Kidney (tissue), 14 donors: Measurements from ENCODE around the gene SESN3. TPM values are rescaled to one million over a fixed set of nuclear protein-coding genes. Genes with fewer than 3 reads are reported as not detected.
"Not testable (repeated sequence)": the region's sequence is repeated elsewhere in the genome, so short reads cannot be mapped to it uniquely, and the experiment has no call there.

ENCODE experiments used
- DNase-seq, 5 donors: peaks; one replicate each; pipeline ENCODE4 v3.0.0-alpha.2; 2013 to 2020
- FAIRE-seq: peaks from 2 replicates; lab custom pipeline; 2012; peaks lifted over from hg19 to GRCh38; lab: Jason Lieb, UNC
- H3K27ac ChIP-seq, 2 donors: one replicate each; pipeline ENCODE4 v1.7.0; 2013; ENCODE audit warnings: low read depth in 2 of 2, low read length in 2 of 2, inconsistent platforms in 1 of 2
- H3K27me3 ChIP-seq: one replicate; pipeline ENCODE4 v1.7.1; 2013; ENCODE audit warnings: low read length, inconsistent platforms; ENCODE audit not compliant: control insufficient read depth, insufficient read depth
- H3K36me3 ChIP-seq, 3 donors: one replicate each; pipeline versions ENCODE4 v1.7.0 to v1.7.1; 2013; ENCODE audit warnings: low read length in 3 of 3, control low read depth in 1 of 3, inconsistent platforms in 1 of 3; ENCODE audit not compliant: insufficient read depth in 3 of 3, control insufficient read depth in 2 of 3
- H3K4me1 ChIP-seq, 3 donors: one replicate each; pipeline versions ENCODE4 v1.7.0 to v1.7.1; 2013; ENCODE audit warnings: low read length in 3 of 3, inconsistent platforms in 1 of 3, low read depth in 1 of 3; ENCODE audit not compliant: control insufficient read depth in 2 of 3, insufficient read depth in 2 of 3
- H3K4me3 ChIP-seq, 3 donors: one replicate each; pipeline versions ENCODE4 v1.7.0 to v1.8.1; 2013; ENCODE audit warnings: low read length in 3 of 3, control low read depth in 1 of 3, inconsistent platforms in 1 of 3
- H3K9ac ChIP-seq, 3 donors: one replicate each; pipeline versions ENCODE4 v1.7.0 to v1.7.1; 2013; ENCODE audit warnings: low read length in 3 of 3, control low read depth in 1 of 3, inconsistent platforms in 1 of 3
- H3K9me3 ChIP-seq, 3 donors: one replicate each; pipeline versions ENCODE4 v1.7.0 to v1.7.1; 2013; ENCODE audit warnings: low read length in 3 of 3, control low read depth in 1 of 3, inconsistent platforms in 1 of 3; ENCODE audit not compliant: control insufficient read depth in 2 of 3, insufficient read depth in 1 of 3
- intact Hi-C: fragments of 100-400 bp; cut with DNase I; formaldehyde crosslinking; loops from one replicate; pipeline ENCODE4 v1.11.1; 2022
- polyA plus RNA-seq: library from polyadenylated mRNA; stranded (reverse); fragments of 350-450 nt; fragmentation: Illumina TruSeq; extraction: RNeasy Lipid Tissue Mini Kit (QIAGEN cat#74804); gene quantifications from one replicate; pipeline ENCODE4 v1.2.3, GENCODE V29; 2014; ENCODE audit warnings: low read depth, low replicate concordance; ENCODE audit not compliant: insufficient read depth
- total RNA-seq: library from RNA; stranded (reverse); fragmentation: NEBNext Ultra II Directional; extraction: Animal tissue kit (Norgen Biotek cat#: 25700); gene quantifications from one replicate; pipeline ENCODE4 v1.2.1, GENCODE V29; 2021
- TF ChIP-seq, protein P1 (sequence below): IDR thresholded peaks from 3 replicates; pipeline ENCODE4 v1.5.1; 2012; ENCODE audit warnings: mild to moderate bottlenecking, moderate library complexity, borderline replicate concordance; ENCODE audit not compliant: insufficient read depth; ENCODE audit errors: extremely low read depth
- donor health status: control.
- donor health status: control.
- donor health status: control.
- donor health status: control.
- donor health status: control.
- donor health status: DM: yes; HTN: yes; CAD: no.
- donor health status: Normal renal cell carcinoma (clear cell type).

SESN3 gene
- total and polyA plus RNA-seq, 2 donors from 2014 or later = 5.1 to 50.1 TPM

DNA sequence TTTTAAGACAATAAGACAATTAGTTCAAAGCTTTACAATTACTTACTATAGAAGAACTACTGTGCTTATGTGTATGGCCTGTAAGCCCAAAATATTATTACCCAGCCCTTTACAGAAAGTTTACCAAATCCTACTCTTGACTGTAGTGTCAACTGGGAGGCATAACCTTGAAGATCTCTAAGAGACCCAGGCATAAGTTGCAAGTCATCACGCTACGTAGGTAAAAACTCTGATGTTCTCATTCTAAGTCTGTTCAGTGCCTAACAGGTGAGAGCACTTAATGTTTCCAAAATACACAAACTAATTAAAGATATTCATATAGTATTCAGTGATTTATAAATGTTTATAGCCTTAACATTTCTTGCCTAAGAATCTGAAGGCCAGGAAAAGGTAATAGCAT lies 12.9 kb downstream of the SESN3 start:
- no peaks in the 10 kb centered on the region for H3K36me3 ChIP-seq

DNA sequence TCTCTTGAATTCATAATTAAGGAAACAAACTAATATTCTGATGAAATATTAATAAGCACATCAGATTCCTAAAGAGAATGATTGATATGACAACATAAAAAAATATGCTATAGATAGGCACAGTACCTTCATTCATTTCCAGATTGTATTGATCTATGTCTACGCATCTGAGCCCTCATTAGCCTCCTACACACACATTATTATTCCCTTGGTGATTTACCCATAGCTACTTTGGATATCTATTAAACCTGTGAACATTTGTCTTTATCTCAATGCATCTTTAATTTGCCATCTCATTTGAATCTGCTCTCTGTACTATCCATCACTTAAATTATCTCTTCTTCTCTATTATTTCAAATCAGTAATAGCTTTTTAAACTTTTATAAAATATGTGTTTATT lies 18.4 kb downstream of the SESN3 start:
- no peak overlapping the region for H3K27ac ChIP-seq
- H3K27me3 ChIP-seq = no peaks in the 10 kb centered on the region
- DNase-seq = no peak
- H3K9ac ChIP-seq = no peak overlapping the region
- no peaks in the 10 kb centered on the region for H3K36me3 ChIP-seq
- TF ChIP-seq, protein P1, sequence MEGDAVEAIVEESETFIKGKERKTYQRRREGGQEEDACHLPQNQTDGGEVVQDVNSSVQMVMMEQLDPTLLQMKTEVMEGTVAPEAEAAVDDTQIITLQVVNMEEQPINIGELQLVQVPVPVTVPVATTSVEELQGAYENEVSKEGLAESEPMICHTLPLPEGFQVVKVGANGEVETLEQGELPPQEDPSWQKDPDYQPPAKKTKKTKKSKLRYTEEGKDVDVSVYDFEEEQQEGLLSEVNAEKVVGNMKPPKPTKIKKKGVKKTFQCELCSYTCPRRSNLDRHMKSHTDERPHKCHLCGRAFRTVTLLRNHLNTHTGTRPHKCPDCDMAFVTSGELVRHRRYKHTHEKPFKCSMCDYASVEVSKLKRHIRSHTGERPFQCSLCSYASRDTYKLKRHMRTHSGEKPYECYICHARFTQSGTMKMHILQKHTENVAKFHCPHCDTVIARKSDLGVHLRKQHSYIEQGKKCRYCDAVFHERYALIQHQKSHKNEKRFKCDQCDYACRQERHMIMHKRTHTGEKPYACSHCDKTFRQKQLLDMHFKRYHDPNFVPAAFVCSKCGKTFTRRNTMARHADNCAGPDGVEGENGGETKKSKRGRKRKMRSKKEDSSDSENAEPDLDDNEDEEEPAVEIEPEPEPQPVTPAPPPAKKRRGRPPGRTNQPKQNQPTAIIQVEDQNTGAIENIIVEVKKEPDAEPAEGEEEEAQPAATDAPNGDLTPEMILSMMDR = no peak
- H3K4me1 ChIP-seq = peaks cover 0 to 2% (median 0%) of the 10 kb centered on the region in 3 donors
- no peaks in the 10 kb centered on the region for H3K9me3 ChIP-seq
- H3K4me3 ChIP-seq = no peak overlapping the region
- FAIRE-seq = no peak
- intact Hi-C loops = no loop called here

More for the DNA sequence above, 12.9 kb downstream of the SESN3 start:
- Histone ChIP-seq H3K4me1 (no peaks in the 10 kb centered on the region), H3K9me3 (no peaks in the 10 kb centered on the region), H3K4me3 (no peak overlapping the region), H3K9ac (no peak overlapping the region), H3K27me3 (no peaks in the 10 kb centered on the region), H3K27ac (no peak overlapping the region)
- no peak for FAIRE-seq
- TF ChIP-seq, protein P1 = no peak
- DNase-seq = no peak
- intact Hi-C loops = no loop called here

DNA sequence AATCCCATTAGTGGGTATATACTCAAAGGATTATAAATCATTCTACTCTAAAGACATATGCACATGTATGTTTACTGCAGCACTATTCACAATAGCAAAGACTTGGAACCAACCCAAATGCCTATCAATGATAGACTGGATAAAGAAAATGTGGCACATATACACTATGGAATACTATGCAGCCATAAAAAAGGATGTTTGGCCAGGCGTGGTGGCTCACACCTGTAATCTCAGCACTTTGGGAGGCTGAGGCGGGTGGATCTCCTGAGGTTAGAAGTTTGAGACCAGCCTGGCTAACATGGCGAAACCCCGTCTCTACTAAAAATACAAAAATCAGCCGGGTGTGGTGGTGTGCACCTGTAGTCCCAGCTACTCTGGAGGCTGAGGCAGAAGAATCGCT lies 21.5 kb downstream of the SESN3 start:
- DNase-seq, H3K9ac ChIP-seq, H3K27ac ChIP-seq, H3K27me3 ChIP-seq, H3K4me3 ChIP-seq, H3K9me3 ChIP-seq, H3K4me1 ChIP-seq, intact Hi-C loops, H3K36me3 ChIP-seq, FAIRE-seq: not testable (repeated sequence)

DNA sequence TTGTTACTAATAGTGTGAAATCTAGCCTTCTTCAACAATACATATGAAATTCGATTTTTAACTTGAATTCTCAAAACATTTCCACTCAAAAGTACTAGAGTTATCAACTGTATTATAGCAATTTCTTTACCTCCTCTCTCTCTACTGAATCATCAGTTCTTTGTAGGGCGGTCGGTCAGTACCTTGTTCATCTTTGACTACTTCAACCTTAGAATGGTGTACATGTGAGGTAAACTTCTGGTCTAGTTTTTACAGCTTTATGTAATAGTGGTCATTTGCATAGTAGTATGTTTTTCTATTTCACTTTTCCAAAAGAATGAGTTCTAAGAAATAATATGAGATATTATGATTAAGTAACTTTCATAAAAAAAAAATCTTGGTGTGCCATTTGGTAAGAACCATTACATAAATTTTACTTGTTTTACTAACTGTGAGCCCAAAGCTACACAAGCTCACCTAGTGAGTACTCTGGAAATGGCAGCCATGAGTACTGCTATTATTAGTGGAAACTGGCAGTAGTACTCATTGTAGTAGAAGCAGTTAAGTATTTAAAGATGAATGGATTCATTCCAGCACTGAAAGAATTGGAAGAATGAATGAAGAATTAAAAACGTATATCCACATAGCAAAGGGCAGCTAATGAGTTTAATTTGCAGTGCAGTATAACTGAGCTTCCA lies 30.1 kb downstream of the SESN3 start:
- Histone ChIP-seq H3K27me3 (no peaks in the 10 kb centered on the region), H3K4me1 (no peaks in the 10 kb centered on the region), H3K9ac (no peak overlapping the region), H3K27ac (no peak overlapping the region), H3K36me3 (no peaks in the 10 kb centered on the region), H3K9me3 (no peaks in the 10 kb centered on the region), H3K4me3 (no peak overlapping the region)
- no peak for FAIRE-seq
- intact Hi-C loops = no loop called here
- TF ChIP-seq, protein P1 = no peak
- no peak for DNase-seq
